Hepatocyte (in vitro differentiated cells): ENCODE results near the gene INSYN2A. TPM values are rescaled to one million over a fixed set of nuclear protein-coding genes. Genes with fewer than 3 reads are reported as not detected.
A peak's percentile ranks its signal among the peaks of the same experiment; 100 is the strongest.

ENCODE experiments used
- DNase-seq: peaks from one replicate; pipeline ENCODE4 v3.0.0-alpha.2; 2016; ENCODE audit warnings: low spot score
- H2AFZ ChIP-seq: fragments of 200-600 bp; sonication (generic); 2 replicates; pipeline ENCODE4 v1.6.0; 2016; ENCODE audit warnings: antibody characterized with exemption, mild to moderate bottlenecking
- H3K27ac ChIP-seq: fragments of 200-600 bp; sonication (generic); 2 replicates; pipeline ENCODE4 v1.5.1; 2016; ENCODE audit warnings: mild to moderate bottlenecking
- H3K27me3 ChIP-seq: fragments of 200-600 bp; sonication (generic); 2 replicates; pipeline ENCODE4 v1.6.1; 2016
- H3K36me3 ChIP-seq: fragments of 200-600 bp; sonication (generic); replicated peaks from 2 replicates; pipeline ENCODE4 v1.5.1; 2016; ENCODE audit warnings: low read depth; ENCODE audit not compliant: insufficient read depth
- H3K4me1 ChIP-seq: fragments of 200-600 bp; sonication (generic); 2 replicates; pipeline ENCODE4 v1.5.1; 2016; ENCODE audit warnings: mild to moderate bottlenecking, moderate library complexity; ENCODE audit not compliant: insufficient read depth
- H3K4me2 ChIP-seq: fragments of 200-600 bp; sonication (generic); 2 replicates; pipeline ENCODE4 v1.6.0; 2016
- H3K4me3 ChIP-seq: fragments of 200-600 bp; sonication (generic); 2 replicates; pipeline ENCODE4 v1.5.1; 2016; ENCODE audit warnings: mild to moderate bottlenecking
- H3K79me2 ChIP-seq: fragments of 200-600 bp; sonication (generic); 2 replicates; pipeline ENCODE4 v1.6.0; 2017; ENCODE audit warnings: mild to moderate bottlenecking
- H3K9me2 ChIP-seq: fragments of 200-600 bp; sonication (generic); replicated peaks from 2 replicates; pipeline ENCODE4 v1.6.0; 2017; ENCODE audit warnings: mild to moderate bottlenecking; ENCODE audit not compliant: insufficient read depth
- H3K9me3 ChIP-seq: fragments of 200-600 bp; sonication (generic); 2 replicates; pipeline ENCODE4 v1.5.1; 2016; ENCODE audit warnings: low read depth, mild to moderate bottlenecking
- H4K20me1 ChIP-seq: fragments of 200-600 bp; sonication (generic); 2 replicates; pipeline ENCODE4 v1.6.0; 2016; ENCODE audit warnings: mild to moderate bottlenecking; ENCODE audit not compliant: insufficient read depth, poor library complexity, severe bottlenecking
- CTCF ChIP-seq: fragments of 200-600 bp; sonication (generic); IDR thresholded peaks from 2 replicates; pipeline ENCODE4 v1.5.1; 2016; ENCODE audit warnings: antibody characterized with exemption, mild to moderate bottlenecking; ENCODE audit not compliant: poor library complexity
- EZH2 ChIP-seq: fragments of 200-600 bp; sonication (generic); IDR thresholded peaks from 2 replicates; pipeline ENCODE4 v1.6.1; 2016; ENCODE audit warnings: antibody characterized with exemption, mild to moderate bottlenecking, borderline replicate concordance
- EZH2phosphoT487 ChIP-seq: fragments of 200-600 bp; sonication (generic); IDR thresholded peaks from one replicate; pipeline ENCODE4 v1.6.1; 2018; ENCODE audit warnings: antibody characterized with exemption, mild to moderate bottlenecking, low read depth, moderate library complexity; ENCODE audit not compliant: unreplicated experiment, severe bottlenecking
- WGBS: methylation state at CpG from one replicate; pipeline ENCODE4 v1.1.6; 2016; ENCODE audit warnings: low lambda C conversion rate; ENCODE audit errors: missing lambda C conversion rate; 5-methylcytosine and 5-hydroxymethylcytosine counted together
- polyA plus RNA-seq: library from polyadenylated mRNA; unstranded; fragments of >200 nt; fragmentation: Nextera tagmentation; extraction: Ambion mirVana; gene quantifications from 2 replicates; pipeline ENCODE4 v1.2.1, GENCODE V29; 2016
- total RNA-seq: library from RNA; depleted of rRNA; stranded (reverse); fragments of >200 nt; gene quantifications from 2 replicates; pipeline ENCODE4 v1.2.3, GENCODE V29; 2014

Gene INSYN2A
- total RNA-seq = 0.48 and 0.97 TPM in 2 replicates
- polyA plus RNA-seq = 0.77 and 1.7 TPM in 2 replicates

GRCh38 chr10:127196282-127197153, at the start of gene INSYN2A:
TSS of gene INSYN2A (minus strand) at chr10:127196591. CDS start at chr10:127176395, 20,196 bp downstream.
- 4% methylated on average over 42 of the region's 81 CpGs for WGBS
- Histone ChIP-seq H3K9me2 (no peaks in the 10 kb centered on the region), H2AFZ (no peak within 1 kb of the TSS), H3K4me3 (peak within 1 kb of the TSS; percentile 45), H3K36me3 (no peaks in the 10 kb centered on the region), H4K20me1 (peaks cover 33% of the 10 kb centered on the region), H3K79me2 (no peaks in the 10 kb centered on the region), H3K4me2 (peak within 1 kb of the TSS; percentile 97), H3K27ac (no peak within 1 kb of the TSS), H3K4me1 (peaks cover 11% of the 10 kb centered on the region), H3K27me3 (peaks cover 55% of the 10 kb centered on the region), H3K9me3 (no peaks in the 10 kb centered on the region)
- peak; percentile 54 for DNase-seq
- no peak for TF ChIP-seq EZH2phosphoT487
- TF ChIP-seq CTCF = peak; percentile 35

GRCh38 chr10:127245456-127245855, 49.1 kb upstream of the INSYN2A start:
- Histone ChIP-seq H3K79me2 (no peaks in the 10 kb centered on the region), H3K36me3 (no peaks in the 10 kb centered on the region), H3K27ac (no peak overlapping the region), H3K27me3 (no peaks in the 10 kb centered on the region), H2AFZ (no peak overlapping the region), H4K20me1 (no peaks in the 10 kb centered on the region), H3K4me3 (no peak overlapping the region), H3K9me2 (no peaks in the 10 kb centered on the region), H3K4me2 (no peak overlapping the region), H3K9me3 (no peaks in the 10 kb centered on the region), H3K4me1 (no peaks in the 10 kb centered on the region)
- 72% methylated on average over 10 of the region's 10 CpGs for WGBS
- TF ChIP-seq CTCF = no peak
- no peak for TF ChIP-seq EZH2
- TF ChIP-seq EZH2phosphoT487 = no peak
- no peak for DNase-seq

GRCh38 chr10:127243490-127244272, 47.3 kb upstream of the INSYN2A start:
- H3K27ac ChIP-seq = no peak overlapping the region
- TF ChIP-seq CTCF (peak; percentile 49), EZH2phosphoT487 (no peak)
- no peaks in the 10 kb centered on the region for H4K20me1 ChIP-seq
- no peak overlapping the region for H3K4me2 ChIP-seq
- no peaks in the 10 kb centered on the region for H3K79me2 ChIP-seq
- DNase-seq = peak; percentile 48
- 48% methylated on average over 4 of the region's 4 CpGs for WGBS
- H3K9me3 ChIP-seq = no peaks in the 10 kb centered on the region
- H3K27me3 ChIP-seq = no peaks in the 10 kb centered on the region
- H3K4me1 ChIP-seq = no peaks in the 10 kb centered on the region
- H3K9me2 ChIP-seq = no peaks in the 10 kb centered on the region
- H2AFZ ChIP-seq = no peak overlapping the region
- no peaks in the 10 kb centered on the region for H3K36me3 ChIP-seq
- no peak overlapping the region for H3K4me3 ChIP-seq
